Activated CD4-positive, alpha-beta memory T cell treated with anti-CD3 and anti-CD28 coated beads for 36 hours (primary cell): ENCODE data around the gene XCL1. TPM values are rescaled to one million over a fixed set of nuclear protein-coding genes. Genes with fewer than 3 reads are reported as not detected.

ENCODE experiments used
- CTCF ChIA-PET: fragments of 350-600 bp; sonication (Branson Sonifier 250); formaldehyde crosslinking; loops from one replicate; lab custom pipeline; 2021; ENCODE audit warnings: antibody characterized with exemption, inconsistent platforms; lab: Charles Lee
- POLR2A ChIA-PET: fragments of 350-600 bp; sonication (Branson Sonifier 250); formaldehyde crosslinking; loops from one replicate; lab custom pipeline; 2021; ENCODE audit warnings: antibody characterized with exemption; lab: Charles Lee
- DNase-seq: peaks from one replicate; pipeline ENCODE4 v3.0.0-alpha.2; 2020
- H3K27ac Mint-ChIP-seq: one replicate; pipeline ENCODE4 v1.8.0; 2021; ENCODE audit warnings: mixed read lengths
- H3K27me3 Mint-ChIP-seq: one replicate; pipeline ENCODE4 v1.8.0; 2021; ENCODE audit warnings: mixed read lengths
- H3K36me3 Mint-ChIP-seq: one replicate; pipeline ENCODE4 v1.8.0; 2021; ENCODE audit warnings: mixed read lengths
- H3K4me1 Mint-ChIP-seq: one replicate; pipeline ENCODE4 v1.8.0; 2021; ENCODE audit warnings: low read depth, mixed read lengths
- H3K4me3 Mint-ChIP-seq: one replicate; pipeline ENCODE4 v1.8.0; 2021; ENCODE audit warnings: mild to moderate bottlenecking, mixed read lengths
- H3K9me3 Mint-ChIP-seq: one replicate; pipeline ENCODE4 v1.8.0; 2021; ENCODE audit warnings: mixed read lengths
- intact Hi-C: fragments of 100-400 bp; cut with micrococcal nuclease; formaldehyde crosslinking; loops from one replicate; pipeline ENCODE4 v1.15.1; 2023
- total RNA-seq, 2 experiments: library from RNA; stranded (reverse); gene quantifications; one replicate each; pipeline ENCODE4 v1.2.3, GENCODE V29; 2021

Gene XCL1
- total RNA-seq, 2 experiments from 2014 or later: 0.97 to 1.2 TPM

- ChIA-PET POLR2A (no interaction called here), CTCF (no interaction called here)
- peaks cover 7% of the 10 kb centered on the region for H3K27me3 Mint-ChIP-seq
- H3K4me1 Mint-ChIP-seq: peaks cover 3% of the 10 kb centered on the region
- no peaks in the 10 kb centered on the region for H3K9me3 Mint-ChIP-seq
- DNase-seq: no peak
- intact Hi-C loops: no loop called here
- H3K36me3 Mint-ChIP-seq: no peaks in the 10 kb centered on the region
- no peak overlapping the region for H3K27ac Mint-ChIP-seq
- H3K4me3 Mint-ChIP-seq: no peak overlapping the region
Measured at GRCh38 chr1:168623831-168624230, 47.4 kb downstream of the XCL1 start.

- H3K27me3 Mint-ChIP-seq: peaks cover 14% of the 10 kb centered on the region
Measured at GRCh38 chr1:168626326-168626725, 49.9 kb downstream of the XCL1 start.

GRCh38 chr1:168627370-168627769 is 51.0 kb downstream of the XCL1 start:
- no peak overlapping the region for H3K27ac Mint-ChIP-seq
- no peak for DNase-seq
- no peaks in the 10 kb centered on the region for H3K36me3 Mint-ChIP-seq
- no peaks in the 10 kb centered on the region for H3K9me3 Mint-ChIP-seq
- CTCF ChIA-PET: no interaction called here
- intact Hi-C loops: no loop called here
- H3K4me1 Mint-ChIP-seq: peaks cover 8% of the 10 kb centered on the region
- no peak overlapping the region for H3K4me3 Mint-ChIP-seq
- peaks cover 16% of the 10 kb centered on the region for H3K27me3 Mint-ChIP-seq
- POLR2A ChIA-PET: no interaction called here

More at GRCh38 chr1:168626326-168626725, 49.9 kb downstream of the XCL1 start:
- Mint-ChIP-seq H3K36me3 (no peaks in the 10 kb centered on the region), H3K27ac (no peak overlapping the region), H3K9me3 (no peaks in the 10 kb centered on the region), H3K4me1 (peaks cover 8% of the 10 kb centered on the region), H3K4me3 (no peak overlapping the region)
- ChIA-PET CTCF (no interaction called here), POLR2A (no interaction called here)
- DNase-seq: no peak
- intact Hi-C loops: no loop called here

- intact Hi-C loops: loop anchor here (1.0 kb wide), 1 partner anchor 208 kb away; no protein-coding TSS in a partner anchor
- Mint-ChIP-seq H3K4me1 (peaks cover 8% of the 10 kb centered on the region), H3K27me3 (peaks cover 16% of the 10 kb centered on the region), H3K27ac (no peak overlapping the region), H3K36me3 (no peaks in the 10 kb centered on the region), H3K4me3 (no peak overlapping the region), H3K9me3 (no peaks in the 10 kb centered on the region)
- DNase-seq: peak; percentile 21
- ChIA-PET CTCF (no interaction called here), POLR2A (no interaction called here)
Measured at GRCh38 chr1:168628807-168629206, 52.4 kb downstream of the XCL1 start.

- ChIA-PET CTCF (no interaction called here), POLR2A (no interaction called here)
- Mint-ChIP-seq H3K36me3 (no peaks in the 10 kb centered on the region), H3K27ac (no peak overlapping the region), H3K9me3 (no peaks in the 10 kb centered on the region), H3K27me3 (peaks cover 14% of the 10 kb centered on the region), H3K4me3 (no peak overlapping the region), H3K4me1 (peaks cover 8% of the 10 kb centered on the region)
- no peak for DNase-seq
- intact Hi-C loops: loop anchor here (1.0 kb wide), 1 partner anchor 208 kb away; no protein-coding TSS in a partner anchor
Measured at GRCh38 chr1:168629466-168629865, 53.1 kb downstream of the XCL1 start.

Other genes starting within 250 kb of the XCL1 start
- 1 to 10 TPM in 1 of 2 experiments, under 1 TPM in 1; 0.75 to 1.1 TPM for gene XCL2, start 32.6 kb upstream of the XCL1 start, total RNA-seq
- gene DPT, start 152.6 kb downstream of the XCL1 start, total RNA-seq: not detected